HCT116 (cell line): ENCODE measurements around the gene CDH16. TPM values are rescaled to one million over a fixed set of nuclear protein-coding genes. Genes with fewer than 3 reads are reported as not detected.

ENCODE experiments used
- ATAC-seq: fragments of 200-7000 bp; cut with Tn5 transposase; 2 replicates; pipeline ENCODE4 v1.9.1; 2020; ENCODE audit warnings: mild to moderate bottlenecking, moderate library complexity
- BruUV-seq: library from RNA; stranded (reverse); fragments of 400-500 nt; replicated peaks from 2 replicates; lab custom pipeline; 2021; lab: Mats Ljungman, UMichigan
- CTCF ChIA-PET: fragments of 300-600 bp; sonication (Branson Sonifier 250); formaldehyde crosslinking; loops from one replicate; lab custom pipeline; 2021; ENCODE audit warnings: antibody characterized with exemption; lab: Charles Lee
- POLR2A ChIA-PET: fragments of 300-600, 350-600 bp; sonication (Branson Sonifier 250); formaldehyde crosslinking; loops from one replicate; lab custom pipeline; 2021; ENCODE audit warnings: antibody characterized with exemption; lab: Charles Lee
- RAD21 ChIA-PET, 2 experiments: fragments of 300-600 bp; sonication (Branson Sonifier 250); formaldehyde crosslinking; loops; one replicate each; lab custom pipeline; 2023; ENCODE audit warnings: low total read pairs in 2 of 2; ENCODE audit not compliant: uncharacterized antibody in 2 of 2, unreplicated experiment in 2 of 2, low non-redundant PET in 1 of 2; lab: Charles Lee
- DNase-seq: peaks from one replicate; pipeline ENCODE4 v3.0.0-alpha.2; 2010; ENCODE audit warnings: low read depth, low spot score
- H2AFZ ChIP-seq: fragments of 200-600 bp; shearing (Covaris generic), sonication (generic); 2 replicates; pipeline ENCODE4 v1.6.1; 2017; ENCODE audit warnings: low read depth, mixed run types, mixed read lengths, antibody characterized with exemption, low read length; ENCODE audit not compliant: poor library complexity, severe bottlenecking
- H3K27ac ChIP-seq: 2 replicates; pipeline ENCODE4 v1.5.1; 2012; ENCODE audit warnings: low read depth, low read length
- H3K27me3 ChIP-seq: fragments of 200-600 bp; sonication (generic); 2 replicates; pipeline ENCODE4 v1.6.1; 2016; ENCODE audit warnings: mixed run types, low read length, mixed read lengths; ENCODE audit not compliant: insufficient read depth
- H3K36me3 ChIP-seq, 2 experiments: fragments of 200-500 bp in 1 of 2; fragments of 200-600 bp in 1 of 2; sonication (Bioruptor generic) in 1 of 2; sonication (generic) in 1 of 2; 2 replicates each; pipeline versions ENCODE4 v1.5.1 to v1.6.1; 2014 to 2016; ENCODE audit warnings: low read length in 2 of 2, inconsistent platforms in 1 of 2, mixed read lengths in 1 of 2, mixed run types in 1 of 2; ENCODE audit not compliant: insufficient read depth in 2 of 2, control insufficient read depth in 1 of 2
- H3K4me1 ChIP-seq, 2 experiments: fragments of 200-600 bp in 1 of 2; sonication (generic) in 1 of 2; 2 replicates each; pipeline versions ENCODE4 v1.5.1 to v1.6.1; 2012 to 2017; ENCODE audit warnings: low read length in 2 of 2, inconsistent platforms in 1 of 2, mild to moderate bottlenecking in 1 of 2, mixed read lengths in 1 of 2, mixed run types in 1 of 2, moderate library complexity in 1 of 2; ENCODE audit not compliant: insufficient read depth in 2 of 2, control insufficient read depth in 1 of 2
- H3K4me2 ChIP-seq: fragments of 200-600 bp; sonication (generic); 2 replicates; pipeline ENCODE4 v1.6.1; 2017; ENCODE audit warnings: mixed run types, low read length, mixed read lengths
- H3K4me3 ChIP-seq, 2 experiments: fragments of 200-600 bp in 1 of 2; sonication (generic) in 1 of 2; replicated peaks in 1 of 2; 2 replicates each; pipeline ENCODE4 v1.5.1; 2011 to 2016; ENCODE audit warnings: low read length in 2 of 2, control low read depth in 1 of 2, low read depth in 1 of 2, mild to moderate bottlenecking in 1 of 2, mixed read lengths in 1 of 2, mixed run types in 1 of 2
- H3K79me2 ChIP-seq: fragments of 200-600 bp; sonication (generic); 2 replicates; pipeline ENCODE4 v1.6.1; 2017; ENCODE audit warnings: mild to moderate bottlenecking, mixed run types, low read length, moderate library complexity, mixed read lengths; ENCODE audit not compliant: insufficient read depth
- H3K9ac ChIP-seq: fragments of 200-600 bp; sonication (generic); 2 replicates; pipeline ENCODE4 v1.6.1; 2016; ENCODE audit warnings: low read length, mixed read lengths
- H3K9me2 ChIP-seq: fragments of 200-600 bp; sonication (generic), shearing (Covaris generic); 2 replicates; pipeline ENCODE4 v1.6.1; 2017; ENCODE audit warnings: mixed run types, mild to moderate bottlenecking, moderate library complexity; ENCODE audit not compliant: insufficient read depth
- H3K9me3 ChIP-seq, 2 experiments: fragments of 200-500 bp in 1 of 2; fragments of 200-600 bp in 1 of 2; sonication (Bioruptor generic) in 1 of 2; sonication (generic) in 1 of 2; 2 replicates each; pipeline ENCODE4 v1.6.1; 2014 to 2017; ENCODE audit warnings: low read length in 2 of 2, mixed read lengths in 2 of 2, inconsistent platforms in 1 of 2, low read depth in 1 of 2, mild to moderate bottlenecking in 1 of 2, mixed run types in 1 of 2, moderate library complexity in 1 of 2; ENCODE audit not compliant: control insufficient read depth in 1 of 2, insufficient read depth in 1 of 2
- H4K20me1 ChIP-seq: fragments of 200-600 bp; sonication (generic), shearing (Covaris generic); 2 replicates; pipeline ENCODE4 v1.6.1; 2017; ENCODE audit warnings: mixed run types, mild to moderate bottlenecking, moderate library complexity; ENCODE audit not compliant: insufficient read depth
- CEBPB ChIP-seq: IDR thresholded peaks from 2 replicates; pipeline ENCODE4 v1.6.1; 2012; ENCODE audit warnings: low read depth
- EZH2phosphoT487 ChIP-seq: fragments of 200-600 bp; IDR thresholded peaks from 2 replicates; pipeline ENCODE4 v1.6.1; 2018; ENCODE audit warnings: antibody characterized with exemption, borderline replicate concordance
- POLR2A ChIP-seq: IDR thresholded peaks from 2 replicates; pipeline ENCODE4 v1.7.0; 2011; ENCODE audit warnings: borderline replicate concordance; ENCODE audit not compliant: insufficient read depth, insufficient read length; ENCODE audit errors: extremely low read depth
- SP1 ChIP-seq: IDR thresholded peaks from 2 replicates; pipeline ENCODE4 v1.6.1; 2012; ENCODE audit warnings: low read depth
- TCF7L2 ChIP-seq: IDR thresholded peaks from 2 replicates; pipeline ENCODE4 v1.7.0; 2011; ENCODE audit warnings: borderline replicate concordance, inconsistent platforms; ENCODE audit not compliant: insufficient read depth, insufficient read length; ENCODE audit errors: extremely low read depth
- YY1 ChIP-seq: IDR thresholded peaks from 2 replicates; pipeline ENCODE4 v1.6.1; 2011; ENCODE audit warnings: low read length, low read depth, moderate library complexity, mild to moderate bottlenecking; ENCODE audit not compliant: insufficient replicate concordance; ENCODE audit errors: extremely low read depth
- ZFX ChIP-seq: fragments of 450-650 bp; IDR thresholded peaks from 2 replicates; pipeline ENCODE4 v1.6.1; 2017
- ZNF274 ChIP-seq: fragments of 200-500 bp; sonication (Bioruptor generic); IDR thresholded peaks from 2 replicates; pipeline ENCODE4 v1.6.1; 2014; ENCODE audit warnings: mild to moderate bottlenecking, low read depth, low read length, inconsistent platforms
- intact Hi-C: fragments of 100-400 bp; cut with micrococcal nuclease; formaldehyde crosslinking; loops from 2 replicates; pipeline ENCODE4 v1.10.0; 2022
- total RNA-seq: library from RNA; stranded (reverse); gene quantifications from one replicate; pipeline ENCODE4 v1.2.1, GENCODE V29; 2021; ENCODE audit not compliant: unreplicated experiment
- TF ChIP-seq, protein P1 (sequence below): IDR thresholded peaks from 2 replicates; pipeline ENCODE4 v1.6.1; 2012; ENCODE audit warnings: low read depth
- TF ChIP-seq, protein P2 (sequence below): IDR thresholded peaks from 2 replicates; pipeline ENCODE4 v1.6.1; 2012

Gene CDH16
- total RNA-seq, 1 experiment from 2014 or later: not detected

DNA sequence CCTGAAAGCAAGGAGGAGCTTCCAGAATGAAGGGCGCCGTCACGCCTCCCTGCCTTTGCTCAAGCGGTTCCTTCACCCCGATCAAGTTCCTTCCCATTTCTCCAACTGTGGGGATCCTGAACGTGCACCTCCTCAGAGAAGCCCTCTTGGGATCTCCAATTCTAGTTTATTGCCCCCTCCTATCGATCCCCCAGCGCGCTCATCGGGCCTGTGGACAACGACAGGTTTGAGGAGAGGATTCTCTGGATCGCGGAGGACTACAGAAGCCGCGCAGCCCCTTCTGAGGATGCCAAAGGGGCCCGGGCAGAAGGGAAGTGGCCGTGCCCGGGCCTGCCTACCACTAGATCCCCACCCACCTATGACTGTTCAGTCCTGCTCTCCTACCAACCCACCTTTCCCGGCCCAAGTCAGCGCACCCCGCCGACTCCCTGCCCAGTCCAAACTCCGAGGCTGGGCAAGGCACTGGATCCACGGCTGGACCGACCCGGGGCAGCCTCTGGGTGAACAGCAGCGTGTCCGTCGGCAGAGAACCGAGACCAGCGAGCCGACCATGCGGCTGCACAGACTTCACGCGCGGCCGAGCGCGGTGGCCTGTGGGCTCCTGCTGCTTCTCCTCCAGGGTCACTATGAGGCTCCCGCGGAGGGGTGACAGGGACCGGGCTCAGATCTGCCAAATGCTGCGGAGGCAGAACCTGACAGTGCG, 29.6 kb upstream of the CDH16 start:
- RAD21 ChIA-PET: no interaction called here

More for the DNA sequence above, 29.6 kb upstream of the CDH16 start:
- BruUV-seq: no TSS peak
- Histone ChIP-seq H3K36me3 (no peaks in the 10 kb centered on the region), H3K9ac (no peak overlapping the region), H3K27me3 (no peaks in the 10 kb centered on the region), H4K20me1 (no peaks in the 10 kb centered on the region), H3K4me3 (no peak overlapping the region), H3K27ac (no peak overlapping the region), H3K4me2 (no peak overlapping the region), H3K4me1 (peaks cover 4 to 11% of the 10 kb centered on the region in 2 experiments; a peak in 3 of 4 replicates), H3K9me3 (peaks cover 0 to 6% of the 10 kb centered on the region in 2 experiments; a peak in 1 of 4 replicates), H2AFZ (no peak overlapping the region), H3K79me2 (no peaks in the 10 kb centered on the region), H3K9me2 (no peaks in the 10 kb centered on the region)
- DNase-seq (no peak), ATAC-seq (no peak)
- TF ChIP-seq ZFX: no peak
- no peak for TF ChIP-seq CEBPB
- TF ChIP-seq EZH2phosphoT487: no peak
- TF ChIP-seq, protein P1, sequence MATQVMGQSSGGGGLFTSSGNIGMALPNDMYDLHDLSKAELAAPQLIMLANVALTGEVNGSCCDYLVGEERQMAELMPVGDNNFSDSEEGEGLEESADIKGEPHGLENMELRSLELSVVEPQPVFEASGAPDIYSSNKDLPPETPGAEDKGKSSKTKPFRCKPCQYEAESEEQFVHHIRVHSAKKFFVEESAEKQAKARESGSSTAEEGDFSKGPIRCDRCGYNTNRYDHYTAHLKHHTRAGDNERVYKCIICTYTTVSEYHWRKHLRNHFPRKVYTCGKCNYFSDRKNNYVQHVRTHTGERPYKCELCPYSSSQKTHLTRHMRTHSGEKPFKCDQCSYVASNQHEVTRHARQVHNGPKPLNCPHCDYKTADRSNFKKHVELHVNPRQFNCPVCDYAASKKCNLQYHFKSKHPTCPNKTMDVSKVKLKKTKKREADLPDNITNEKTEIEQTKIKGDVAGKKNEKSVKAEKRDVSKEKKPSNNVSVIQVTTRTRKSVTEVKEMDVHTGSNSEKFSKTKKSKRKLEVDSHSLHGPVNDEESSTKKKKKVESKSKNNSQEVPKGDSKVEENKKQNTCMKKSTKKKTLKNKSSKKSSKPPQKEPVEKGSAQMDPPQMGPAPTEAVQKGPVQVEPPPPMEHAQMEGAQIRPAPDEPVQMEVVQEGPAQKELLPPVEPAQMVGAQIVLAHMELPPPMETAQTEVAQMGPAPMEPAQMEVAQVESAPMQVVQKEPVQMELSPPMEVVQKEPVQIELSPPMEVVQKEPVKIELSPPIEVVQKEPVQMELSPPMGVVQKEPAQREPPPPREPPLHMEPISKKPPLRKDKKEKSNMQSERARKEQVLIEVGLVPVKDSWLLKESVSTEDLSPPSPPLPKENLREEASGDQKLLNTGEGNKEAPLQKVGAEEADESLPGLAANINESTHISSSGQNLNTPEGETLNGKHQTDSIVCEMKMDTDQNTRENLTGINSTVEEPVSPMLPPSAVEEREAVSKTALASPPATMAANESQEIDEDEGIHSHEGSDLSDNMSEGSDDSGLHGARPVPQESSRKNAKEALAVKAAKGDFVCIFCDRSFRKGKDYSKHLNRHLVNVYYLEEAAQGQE: no peak
- no peak for TF ChIP-seq POLR2A
- TF ChIP-seq YY1: no peak
- no peak for TF ChIP-seq SP1
- no peak for TF ChIP-seq TCF7L2
- no peak for TF ChIP-seq ZNF274
- TF ChIP-seq, protein P2, sequence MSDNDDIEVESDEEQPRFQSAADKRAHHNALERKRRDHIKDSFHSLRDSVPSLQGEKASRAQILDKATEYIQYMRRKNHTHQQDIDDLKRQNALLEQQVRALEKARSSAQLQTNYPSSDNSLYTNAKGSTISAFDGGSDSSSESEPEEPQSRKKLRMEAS: no peak
- CTCF ChIA-PET: no interaction called here
- POLR2A ChIA-PET: no interaction called here
- intact Hi-C loops: no loop called here
